CD4-positive, alpha-beta T cell treated with Interleukin-4 for 1 hour (primary cell): Measurements from ENCODE around the gene ALDH1B1.

ENCODE experiments used
- DNase-seq, 2 donors: peaks; one replicate each; pipeline ENCODE4 v3.0.0-alpha.2; 2020 to 2022

ALDH1B1 gene

GRCh38 chr9:38392235-38393127 lies at the start of gene ALDH1B1:
Gene ALDH1B1, plus strand, starts transcription at chr9:38392702. Its CDS starts 3,047 bp downstream, at chr9:38395749.
- peak; percentile 57 to 67 for DNase-seq

GRCh38 chr9:38343037-38343436 lies 49.5 kb upstream of the ALDH1B1 start:
- DNase-seq: no peak

- no peak for DNase-seq
Measured at GRCh38 chr9:38343552-38343951, 49.0 kb upstream of the ALDH1B1 start.

GRCh38 chr9:38344566-38345324 lies 47.8 kb upstream of the ALDH1B1 start:
- no peak for DNase-seq

- DNase-seq: peak in 1 of 2 donors; percentile 1
Measured at GRCh38 chr9:38345851-38346755, 46.4 kb upstream of the ALDH1B1 start.

GRCh38 chr9:38346811-38347210 lies 45.7 kb upstream of the ALDH1B1 start:
- DNase-seq: peak in 1 of 2 donors; percentile 8

- DNase-seq: peak in 1 of 2 donors; percentile 6
Measured at GRCh38 chr9:38347271-38347671, 45.2 kb upstream of the ALDH1B1 start.

GRCh38 chr9:38347946-38348345 lies 44.6 kb upstream of the ALDH1B1 start:
- no peak for DNase-seq

GRCh38 chr9:38350529-38350928 lies 42.0 kb upstream of the ALDH1B1 start:
- no peak for DNase-seq

- DNase-seq: peak in 1 of 2 donors; percentile 3
Measured at GRCh38 chr9:38352530-38353328, 39.8 kb upstream of the ALDH1B1 start.

- no peak for DNase-seq
Measured at GRCh38 chr9:38355115-38355514, 37.4 kb upstream of the ALDH1B1 start.

- DNase-seq: no peak
Measured at GRCh38 chr9:38355517-38356120, 36.9 kb upstream of the ALDH1B1 start.

GRCh38 chr9:38356851-38357250 lies 35.7 kb upstream of the ALDH1B1 start:
- DNase-seq: peak in 1 of 2 donors; percentile 4

- peak in 1 of 2 donors; percentile 8 for DNase-seq
Measured at GRCh38 chr9:38357350-38358114, 35.0 kb upstream of the ALDH1B1 start.

GRCh38 chr9:38358390-38359296 lies 33.9 kb upstream of the ALDH1B1 start:
- peak in 1 of 2 donors; percentile 9 for DNase-seq

- DNase-seq: no peak
Measured at GRCh38 chr9:38359297-38359653, 33.2 kb upstream of the ALDH1B1 start.

- peak in 1 of 2 donors; percentile 2 for DNase-seq
Measured at GRCh38 chr9:38359689-38360385, 32.7 kb upstream of the ALDH1B1 start.

GRCh38 chr9:38360839-38361472 lies 31.5 kb upstream of the ALDH1B1 start:
- DNase-seq: no peak
